Mesenchymal stem cell (in vitro differentiated cells and primary cell): ENCODE data around the gene ENPP1.

ENCODE experiments used
- DNase-seq: peaks from one replicate; pipeline ENCODE4 v3.0.0-alpha.2; 2013
- H2AFZ ChIP-seq: one replicate; pipeline ENCODE4 v1.6.1; 2013; ENCODE audit warnings: low read depth, mild to moderate bottlenecking, control low read depth, inconsistent platforms, low read length, moderate library complexity
- H2AK5ac ChIP-seq: 2 replicates; pipeline ENCODE4 v1.6.1; 2013; ENCODE audit warnings: low read length, moderate library complexity, mild to moderate bottlenecking, inconsistent platforms; ENCODE audit not compliant: severe bottlenecking
- H2BK120ac ChIP-seq: one replicate; pipeline ENCODE4 v1.6.1; 2013; ENCODE audit warnings: low read depth, mild to moderate bottlenecking, inconsistent platforms, low read length, moderate library complexity
- H2BK12ac ChIP-seq, 2 experiments: one replicate each; pipeline ENCODE4 v1.6.1; 2013; ENCODE audit warnings: inconsistent platforms in 2 of 2, low read length in 2 of 2, mild to moderate bottlenecking in 2 of 2, moderate library complexity in 2 of 2, control low read depth in 1 of 2
- H2BK15ac ChIP-seq: one replicate; pipeline ENCODE4 v1.6.1; 2013; ENCODE audit warnings: mild to moderate bottlenecking, low read depth, inconsistent platforms; ENCODE audit not compliant: poor library complexity, severe bottlenecking
- H2BK5ac ChIP-seq: 2 replicates; pipeline ENCODE4 v1.6.1; 2013; ENCODE audit warnings: low read depth, mild to moderate bottlenecking, low read length, control low read depth, inconsistent platforms; ENCODE audit not compliant: poor library complexity, severe bottlenecking
- H3K14ac ChIP-seq, 2 experiments: one replicate each; pipeline ENCODE4 v1.6.1; 2013; ENCODE audit warnings: inconsistent platforms in 2 of 2, low read length in 2 of 2, control low read depth in 1 of 2, mild to moderate bottlenecking in 1 of 2, moderate library complexity in 1 of 2
- H3K18ac ChIP-seq, 2 experiments: one replicate each; pipeline ENCODE4 v1.6.1; 2013; ENCODE audit warnings: inconsistent platforms in 2 of 2, low read length in 2 of 2, control low read depth in 1 of 2, low read depth in 1 of 2, mild to moderate bottlenecking in 1 of 2
- H3K23ac ChIP-seq, 2 experiments: one replicate each; pipeline ENCODE4 v1.6.1; 2013; ENCODE audit warnings: inconsistent platforms in 2 of 2, low read length in 2 of 2, mild to moderate bottlenecking in 2 of 2, moderate library complexity in 2 of 2, control low read depth in 1 of 2
- H3K27ac ChIP-seq: 2 replicates; pipeline ENCODE4 v1.5.1; 2013; ENCODE audit warnings: mild to moderate bottlenecking, moderate library complexity, low read length, control low read depth, inconsistent platforms; ENCODE audit not compliant: poor library complexity, severe bottlenecking
- H3K27me3 ChIP-seq, 2 experiments: 2 replicates each; pipeline versions ENCODE4 v1.6.1 to v1.7.0; 2013; ENCODE audit warnings: low read length in 2 of 2, mild to moderate bottlenecking in 2 of 2, moderate library complexity in 2 of 2, control low read depth in 1 of 2, inconsistent platforms in 1 of 2; ENCODE audit not compliant: control insufficient read depth in 1 of 2, insufficient read depth in 1 of 2
- H3K36me3 ChIP-seq, 2 experiments: 2 replicates each; pipeline versions ENCODE4 v1.6.1 to v1.7.0; 2013; ENCODE audit warnings: low read length in 2 of 2, control low read depth in 1 of 2, inconsistent platforms in 1 of 2, low read depth in 1 of 2, mild to moderate bottlenecking in 1 of 2; ENCODE audit not compliant: insufficient read depth in 2 of 2, control insufficient read depth in 1 of 2
- H3K4ac ChIP-seq, 2 experiments: one replicate each; pipeline ENCODE4 v1.6.1; 2013; ENCODE audit warnings: inconsistent platforms in 2 of 2, low read length in 2 of 2, mild to moderate bottlenecking in 2 of 2, moderate library complexity in 2 of 2, control low read depth in 1 of 2, low read depth in 1 of 2
- H3K4me1 ChIP-seq: 2 replicates; pipeline ENCODE4 v1.6.1; 2013; ENCODE audit warnings: low read depth, low read length, control low read depth; ENCODE audit not compliant: control insufficient read depth, insufficient read depth
- H3K4me2 ChIP-seq: 2 replicates; pipeline ENCODE4 v1.6.1; 2013; ENCODE audit warnings: low read length, mild to moderate bottlenecking, inconsistent platforms; ENCODE audit not compliant: poor library complexity, severe bottlenecking
- H3K4me3 ChIP-seq, 2 experiments: 2 replicates each; pipeline versions ENCODE4 v1.5.1 to v1.7.0; 2013; ENCODE audit warnings: low read length in 2 of 2, mild to moderate bottlenecking in 2 of 2, control low read depth in 1 of 2, low read depth in 1 of 2; ENCODE audit not compliant: insufficient read depth in 1 of 2
- H3K79me1 ChIP-seq: replicated peaks from 2 replicates; pipeline ENCODE4 v1.6.1; 2013; ENCODE audit warnings: mild to moderate bottlenecking, control low read depth, low read length, inconsistent platforms; ENCODE audit not compliant: poor library complexity, severe bottlenecking
- H3K9ac ChIP-seq: 2 replicates; pipeline ENCODE4 v1.7.0; 2013; ENCODE audit warnings: mild to moderate bottlenecking, low read length, moderate library complexity
- H3K9me3 ChIP-seq: 2 replicates; pipeline ENCODE4 v1.7.0; 2013; ENCODE audit warnings: mild to moderate bottlenecking, low read length; ENCODE audit not compliant: control insufficient read depth
- H4K8ac ChIP-seq: one replicate; pipeline ENCODE4 v1.6.1; 2013; ENCODE audit warnings: inconsistent platforms, mild to moderate bottlenecking, low read length, moderate library complexity
- H4K91ac ChIP-seq: one replicate; pipeline ENCODE4 v1.6.1; 2013; ENCODE audit warnings: mild to moderate bottlenecking, low read length, inconsistent platforms
- WGBS: methylation state at CpG from one replicate; pipeline ENCODE4 v1.1.7; 2013; ENCODE audit warnings: mixed read lengths; 5-methylcytosine and 5-hydroxymethylcytosine counted together

Gene ENPP1

GRCh38 chr6:131778169-131778568 is 29.7 kb upstream of the ENPP1 start:
- Histone ChIP-seq H3K9me3 (no peaks in the 10 kb centered on the region), H3K18ac (no peak overlapping the region), H3K14ac (no peak overlapping the region), H3K4me1 (no peaks in the 10 kb centered on the region), H4K91ac (no peak overlapping the region), H3K23ac (no peak overlapping the region), H3K9ac (no peak overlapping the region), H2AFZ (no peak overlapping the region), H3K4me3 (no peak overlapping the region), H2BK5ac (no peak overlapping the region), H4K8ac (peak overlapping the region; percentile 5), H2BK15ac (no peak overlapping the region), H2BK12ac (no peak overlapping the region), H3K4me2 (no peak overlapping the region), H2BK120ac (no peak overlapping the region), H3K79me1 (no peaks in the 10 kb centered on the region), H2AK5ac (no peak overlapping the region), H3K4ac (no peak overlapping the region), H3K27ac (no peak overlapping the region), H3K36me3 (no peaks in the 10 kb centered on the region), H3K27me3 (no peaks in the 10 kb centered on the region)
- peak; percentile 34 for DNase-seq
- no CpG with 5 or more reads among the region's 1 CpG for WGBS

GRCh38 chr6:131779304-131779703 is 28.5 kb upstream of the ENPP1 start:
- 100% methylated on average over 1 of the region's 2 CpGs for WGBS
- no peaks in the 10 kb centered on the region for H3K9me3 ChIP-seq

GRCh38 chr6:131780600-131780999 is 27.2 kb upstream of the ENPP1 start:
- Histone ChIP-seq H3K36me3 (no peaks in the 10 kb centered on the region), H3K18ac (no peak overlapping the region), H2BK15ac (no peak overlapping the region), H2BK5ac (no peak overlapping the region), H2BK120ac (no peak overlapping the region), H2AFZ (no peak overlapping the region), H4K91ac (no peak overlapping the region), H3K4me2 (no peak overlapping the region), H3K4me1 (no peaks in the 10 kb centered on the region), H3K4me3 (no peak overlapping the region), H3K27me3 (no peaks in the 10 kb centered on the region), H3K23ac (no peak overlapping the region), H4K8ac (no peak overlapping the region), H3K14ac (no peak overlapping the region), H3K27ac (no peak overlapping the region), H3K4ac (no peak overlapping the region), H2AK5ac (no peak overlapping the region), H3K9me3 (no peaks in the 10 kb centered on the region), H2BK12ac (no peak overlapping the region), H3K9ac (no peak overlapping the region), H3K79me1 (no peaks in the 10 kb centered on the region)
- DNase-seq = no peak
- 96% methylated on average over 11 of the region's 11 CpGs for WGBS

More at GRCh38 chr6:131779304-131779703, 28.5 kb upstream of the ENPP1 start:
- Histone ChIP-seq H4K91ac (no peak overlapping the region), H3K27ac (no peak overlapping the region), H3K36me3 (no peaks in the 10 kb centered on the region), H2BK5ac (no peak overlapping the region), H3K4ac (no peak overlapping the region), H4K8ac (no peak overlapping the region), H3K4me2 (no peak overlapping the region), H3K79me1 (no peaks in the 10 kb centered on the region), H2AK5ac (no peak overlapping the region), H3K4me1 (no peaks in the 10 kb centered on the region), H3K23ac (no peak overlapping the region), H2AFZ (no peak overlapping the region), H3K4me3 (no peak overlapping the region), H3K14ac (no peak overlapping the region), H3K18ac (no peak overlapping the region), H3K9ac (no peak overlapping the region), H2BK12ac (no peak overlapping the region), H2BK15ac (no peak overlapping the region), H2BK120ac (no peak overlapping the region), H3K27me3 (no peaks in the 10 kb centered on the region)
- DNase-seq = no peak

- Histone ChIP-seq H4K91ac (no peak overlapping the region), H3K4me2 (no peak overlapping the region), H3K27me3 (no peaks in the 10 kb centered on the region), H2BK12ac (no peak overlapping the region), H3K9me3 (no peaks in the 10 kb centered on the region), H3K79me1 (no peaks in the 10 kb centered on the region), H3K9ac (no peak overlapping the region), H4K8ac (no peak overlapping the region), H3K27ac (no peak overlapping the region), H3K23ac (no peak overlapping the region), H2AFZ (no peak overlapping the region), H2BK120ac (no peak overlapping the region), H3K4me1 (no peaks in the 10 kb centered on the region), H3K14ac (peak overlapping the region in 1 of 2 experiments; percentile 36), H3K18ac (no peak overlapping the region), H3K4me3 (no peak overlapping the region), H3K4ac (no peak overlapping the region), H2BK5ac (no peak overlapping the region), H2BK15ac (no peak overlapping the region), H2AK5ac (no peak overlapping the region), H3K36me3 (no peaks in the 10 kb centered on the region)
- no peak for DNase-seq
- WGBS = 91% methylated on average over 3 of the region's 3 CpGs
These were observed 26.1 kb upstream of the ENPP1 start for GRCh38 chr6:131781687-131782086.
